OCI-LY1 (cell line): ENCODE results near the gene ERCC4.

ENCODE experiments used
- H2AFZ ChIP-seq: fragments of 200-600 bp; sonication (generic), shearing (Covaris generic); 2 replicates; pipeline ENCODE4 v1.6.0; 2014; ENCODE audit warnings: antibody characterized with exemption, mild to moderate bottlenecking, low read length
- H3F3A ChIP-seq: fragments of 200-600 bp; sonication (generic), shearing (Covaris generic); 2 replicates; pipeline ENCODE4 v1.6.0; 2014; ENCODE audit warnings: mild to moderate bottlenecking, antibody characterized with exemption, low read length, moderate library complexity; ENCODE audit not compliant: insufficient read depth
- H3K27ac ChIP-seq: fragments of 200-600 bp; sonication (generic); 2 replicates; pipeline ENCODE4 v1.5.1; 2014; ENCODE audit warnings: low read length, mixed run types, mild to moderate bottlenecking, low read depth; ENCODE audit not compliant: poor library complexity, severe bottlenecking
- H3K27me3 ChIP-seq: fragments of 200-600 bp; sonication (generic); 2 replicates; pipeline ENCODE4 v1.6.0; 2014; ENCODE audit warnings: antibody characterized with exemption, mild to moderate bottlenecking, low read length, moderate library complexity; ENCODE audit not compliant: insufficient read depth
- H3K36me3 ChIP-seq: fragments of 200-600 bp; sonication (generic); 2 replicates; pipeline ENCODE4 v1.6.1; 2014; ENCODE audit warnings: mild to moderate bottlenecking, antibody characterized with exemption, low read length, moderate library complexity, mixed read lengths; ENCODE audit not compliant: insufficient read depth
- H3K4me1 ChIP-seq: fragments of 200-600 bp; sonication (generic); 2 replicates; pipeline ENCODE4 v1.5.1; 2014; ENCODE audit warnings: mild to moderate bottlenecking, low read length, moderate library complexity; ENCODE audit not compliant: insufficient read depth, severe bottlenecking
- H3K4me2 ChIP-seq: fragments of 200-600 bp; sonication (generic), shearing (Covaris generic); 2 replicates; pipeline ENCODE4 v1.6.1; 2014; ENCODE audit warnings: low read length
- H3K4me3 ChIP-seq: fragments of 200-600 bp; sonication (generic); 2 replicates; pipeline ENCODE4 v1.5.1; 2014; ENCODE audit warnings: low read length, low read depth, mild to moderate bottlenecking, mixed read lengths; ENCODE audit not compliant: poor library complexity, severe bottlenecking
- H3K79me2 ChIP-seq: fragments of 200-600 bp; shearing (Covaris generic); 2 replicates; pipeline ENCODE4 v1.6.1; 2016; ENCODE audit warnings: mixed run types, low read length, mixed read lengths; ENCODE audit not compliant: insufficient read depth
- H3K9ac ChIP-seq: fragments of 200-600 bp; sonication (generic), shearing (Covaris generic); 2 replicates; pipeline ENCODE4 v1.6.1; 2014; ENCODE audit warnings: mild to moderate bottlenecking, low read length, mixed read lengths
- H3K9me2 ChIP-seq: fragments of 200-600 bp; sonication (generic), shearing (Covaris generic); 2 replicates; pipeline ENCODE4 v1.6.1; 2014; ENCODE audit warnings: low read depth, mild to moderate bottlenecking, low read length, mixed read lengths
- H3K9me3 ChIP-seq: fragments of 200-600 bp; shearing (Covaris generic); 2 replicates; pipeline ENCODE4 v1.6.1; 2014; ENCODE audit warnings: low read length, mixed read lengths
- H4K20me1 ChIP-seq: fragments of 200-600 bp; sonication (generic), shearing (Covaris generic); 2 replicates; pipeline ENCODE4 v1.6.0; 2016; ENCODE audit warnings: mild to moderate bottlenecking, low read length; ENCODE audit not compliant: insufficient read depth
- CTCF ChIP-seq: fragments of 200-600 bp; sonication (generic), shearing (Covaris generic); IDR thresholded peaks from 2 replicates; pipeline ENCODE4 v1.5.1; 2017; ENCODE audit warnings: mild to moderate bottlenecking, antibody characterized with exemption, low read length, moderate library complexity, mixed read lengths
- EZH2 ChIP-seq: fragments of 200-600 bp; sonication (generic), shearing (Covaris generic); IDR thresholded peaks from 2 replicates; pipeline ENCODE4 v1.8.0; 2017; ENCODE audit warnings: borderline replicate concordance, mixed run types, mild to moderate bottlenecking, antibody characterized with exemption, low read length, moderate library complexity, mixed read lengths

The ERCC4 gene

GRCh38 chr16:13958474-13958873 lies 38.5 kb downstream of the ERCC4 start:
- no peak overlapping the region for H2AFZ ChIP-seq
- no peak overlapping the region for H3K9ac ChIP-seq
- no peak overlapping the region for H3K4me2 ChIP-seq

GRCh38 chr16:13959626-13960025 lies 39.7 kb downstream of the ERCC4 start:
- Histone ChIP-seq H3K9ac (no peak overlapping the region), H3K4me1 (peaks cover 39% of the 10 kb centered on the region), H3K27ac (no peak overlapping the region), H3K27me3 (no peaks in the 10 kb centered on the region), H3K9me3 (no peaks in the 10 kb centered on the region), H3K79me2 (no peaks in the 10 kb centered on the region), H3K36me3 (no peaks in the 10 kb centered on the region), H3K4me2 (no peak overlapping the region), H3K4me3 (no peak overlapping the region), H3K9me2 (no peaks in the 10 kb centered on the region), H3F3A (no peaks in the 10 kb centered on the region), H2AFZ (no peak overlapping the region), H4K20me1 (no peaks in the 10 kb centered on the region)
- no peak for TF ChIP-seq CTCF

More at GRCh38 chr16:13958474-13958873, 38.5 kb downstream of the ERCC4 start:
- no peak for TF ChIP-seq EZH2
- no peak for TF ChIP-seq CTCF
- H3K4me1 ChIP-seq, result peaks cover 40% of the 10 kb centered on the region
- no peaks in the 10 kb centered on the region for H3K36me3 ChIP-seq
- H3K9me2 ChIP-seq, result no peaks in the 10 kb centered on the region
- no peaks in the 10 kb centered on the region for H3K27me3 ChIP-seq
- H3K79me2 ChIP-seq, result no peaks in the 10 kb centered on the region
- no peaks in the 10 kb centered on the region for H3F3A ChIP-seq
- H3K27ac ChIP-seq, result no peak overlapping the region
- no peak overlapping the region for H3K4me3 ChIP-seq
- H4K20me1 ChIP-seq, result no peaks in the 10 kb centered on the region
- H3K9me3 ChIP-seq, result no peaks in the 10 kb centered on the region

GRCh38 chr16:13961099-13961811 lies 41.3 kb downstream of the ERCC4 start:
- H3K27me3 ChIP-seq, result no peaks in the 10 kb centered on the region
- TF ChIP-seq EZH2 (no peak), CTCF (no peak)
- no peak overlapping the region for H3K27ac ChIP-seq
- H3K9me3 ChIP-seq, result no peaks in the 10 kb centered on the region
- no peak overlapping the region for H3K9ac ChIP-seq
- no peak overlapping the region for H2AFZ ChIP-seq
- no peaks in the 10 kb centered on the region for H3K9me2 ChIP-seq
- no peaks in the 10 kb centered on the region for H3K36me3 ChIP-seq
- no peaks in the 10 kb centered on the region for H3K79me2 ChIP-seq
- H4K20me1 ChIP-seq, result no peaks in the 10 kb centered on the region
- H3K4me3 ChIP-seq, result no peak overlapping the region
- H3K4me1 ChIP-seq, result peaks cover 23% of the 10 kb centered on the region
- H3F3A ChIP-seq, result no peaks in the 10 kb centered on the region
- no peak overlapping the region for H3K4me2 ChIP-seq
